H1 (cell line): ENCODE results near the gene TACC2. TPM values are rescaled to one million over a fixed set of nuclear protein-coding genes. Genes with fewer than 3 reads are reported as not detected.

ENCODE experiments used
- CTCF ChIA-PET: fragments of 300-600 bp; sonication (Branson Sonifier 250); formaldehyde crosslinking; loops from one replicate; lab custom pipeline; 2021; ENCODE audit not compliant: partially characterized antibody; lab: Charles Lee
- POLR2A ChIA-PET: fragments of 300-600 bp; sonication (Branson Sonifier 250); formaldehyde crosslinking; loops from one replicate; lab custom pipeline; 2021; ENCODE audit warnings: inconsistent platforms; ENCODE audit not compliant: partially characterized antibody; lab: Charles Lee
- DNase-seq, 2 experiments: peaks; one replicate each; pipeline versions ENCODE4 v3.0.0 to v3.0.0-alpha.2; 2010 to 2022; ENCODE audit warnings: low spot score in 2 of 2, low read depth in 1 of 2, mixed read lengths in 1 of 2
- FAIRE-seq: peaks from 2 replicates; lab custom pipeline; 2011; peaks lifted over from hg19 to GRCh38; lab: Jason Lieb, UNC
- H2AFZ ChIP-seq: 2 replicates; pipeline ENCODE4 v1.8.1; 2012; ENCODE audit warnings: low read length, inconsistent platforms
- H2AK5ac ChIP-seq: 2 replicates; pipeline ENCODE4 v1.6.1; 2013; ENCODE audit warnings: low read depth, low read length
- H2BK120ac ChIP-seq: replicated peaks from 2 replicates; pipeline ENCODE3; 2013; ENCODE audit warnings: low read depth, low read length, inconsistent platforms
- H2BK12ac ChIP-seq: 2 replicates; pipeline ENCODE4 v1.6.1; 2013; ENCODE audit warnings: low read depth, low read length
- H2BK15ac ChIP-seq: 2 replicates; pipeline ENCODE4 v1.6.1; 2013; ENCODE audit warnings: low read length
- H2BK20ac ChIP-seq: 2 replicates; pipeline ENCODE4 v1.6.1; 2013; ENCODE audit warnings: low read length
- H2BK5ac ChIP-seq: 2 replicates; pipeline ENCODE4 v1.6.1; 2013; ENCODE audit warnings: low read depth, low read length
- H3K14ac ChIP-seq: 2 replicates; pipeline ENCODE4 v1.6.1; 2013; ENCODE audit warnings: inconsistent platforms; ENCODE audit not compliant: insufficient read length
- H3K18ac ChIP-seq: 2 replicates; pipeline ENCODE4 v1.6.1; 2013; ENCODE audit warnings: low read length; ENCODE audit errors: extremely low read depth
- H3K23ac ChIP-seq: 2 replicates; pipeline ENCODE4 v1.6.1; 2013; ENCODE audit warnings: inconsistent platforms; ENCODE audit not compliant: insufficient read length
- H3K23me2 ChIP-seq: 2 replicates; pipeline ENCODE4 v1.6.1; 2013; ENCODE audit warnings: low read depth, low read length
- H3K27ac ChIP-seq: 2 replicates; pipeline ENCODE4 v1.6.1; 2011; ENCODE audit warnings: low read depth, low read length, inconsistent platforms
- H3K27me3 ChIP-seq, 4 experiments: replicated peaks in 1 of 4; 1 replicate in 1 of 4; 2 replicates in 3 of 4; pipeline versions ENCODE4 v1.6.1 to v1.8.1; 2011 to 2013; ENCODE audit warnings: low read length in 3 of 4, mild to moderate bottlenecking in 3 of 4, inconsistent platforms in 2 of 4, mixed read lengths in 2 of 4, moderate library complexity in 1 of 4; ENCODE audit not compliant: control insufficient read depth in 3 of 4, insufficient read depth in 3 of 4; ENCODE audit errors: extremely low read depth in 1 of 4
- H3K36me3 ChIP-seq, 4 experiments: 2 replicates each; pipeline versions ENCODE4 v1.6.1 to v1.8.1; 2011 to 2013; ENCODE audit warnings: mild to moderate bottlenecking in 4 of 4, low read length in 3 of 4, moderate library complexity in 2 of 4, control low read depth in 1 of 4, inconsistent platforms in 1 of 4; ENCODE audit not compliant: insufficient read depth in 4 of 4, control insufficient read depth in 2 of 4
- H3K4ac ChIP-seq: replicated peaks from 2 replicates; pipeline ENCODE3; 2013; ENCODE audit warnings: low read length, low read depth, mixed read lengths, inconsistent platforms; ENCODE audit not compliant: insufficient read length
- H3K4me1 ChIP-seq, 4 experiments: replicated peaks in 1 of 4; 1 replicate in 1 of 4; 2 replicates in 3 of 4; pipeline versions ENCODE4 v1.6.1 to v1.8.1; 2011 to 2013; ENCODE audit warnings: low read length in 3 of 4, inconsistent platforms in 2 of 4, mixed read lengths in 1 of 4; ENCODE audit not compliant: insufficient read depth in 4 of 4, control insufficient read depth in 3 of 4
- H3K4me2 ChIP-seq, 2 experiments: 2 replicates each; pipeline versions ENCODE4 v1.6.1 to v1.8.1; 2011 to 2013; ENCODE audit warnings: low read depth in 2 of 2, low read length in 2 of 2, control low read depth in 1 of 2, inconsistent platforms in 1 of 2, mild to moderate bottlenecking in 1 of 2; ENCODE audit not compliant: insufficient read depth in 1 of 2
- H3K4me3 ChIP-seq, 4 experiments: fragments of 200-600, 300-600 bp in 1 of 4; sonication (generic), shearing (Covaris generic), sonication (Bioruptor Twin) in 1 of 4; 2 replicates each; pipeline versions ENCODE4 v1.5.1 to v1.8.1; 2011 to 2016; ENCODE audit warnings: low read length in 4 of 4, low read depth in 3 of 4, control low read depth in 2 of 4, inconsistent platforms in 2 of 4, mild to moderate bottlenecking in 2 of 4, mixed read lengths in 1 of 4, moderate library complexity in 1 of 4; ENCODE audit not compliant: insufficient read depth in 2 of 4; ENCODE audit errors: extremely low read depth in 1 of 4
- H3K56ac ChIP-seq: replicated peaks from 2 replicates; pipeline ENCODE3; 2013; ENCODE audit warnings: low read depth, mild to moderate bottlenecking, mixed read lengths, low read length, inconsistent platforms; ENCODE audit not compliant: insufficient read length
- H3K79me1 ChIP-seq: 2 replicates; pipeline ENCODE4 v1.6.1; 2013; ENCODE audit warnings: low read depth, low read length, control low read depth
- H3K79me2 ChIP-seq, 2 experiments: 2 replicates each; pipeline versions ENCODE4 v1.6.1 to v1.8.1; 2012 to 2013; ENCODE audit warnings: low read length in 2 of 2, mild to moderate bottlenecking in 2 of 2, inconsistent platforms in 1 of 2; ENCODE audit not compliant: insufficient read depth in 2 of 2, control insufficient read depth in 1 of 2
- H3K9ac ChIP-seq, 4 experiments: replicated peaks in 1 of 4; 1 replicate in 1 of 4; 2 replicates in 3 of 4; pipeline versions ENCODE4 v1.6.1 to v1.8.1; 2011 to 2013; ENCODE audit warnings: low read depth in 3 of 4, low read length in 3 of 4, control low read depth in 2 of 4, mild to moderate bottlenecking in 2 of 4, moderate library complexity in 2 of 4, inconsistent platforms in 1 of 4; ENCODE audit errors: extremely low read depth in 1 of 4
- H3K9me3 ChIP-seq, 2 experiments: 2 replicates each; pipeline versions ENCODE4 v1.6.1 to v1.8.1; 2012 to 2013; ENCODE audit warnings: mild to moderate bottlenecking in 2 of 2, moderate library complexity in 2 of 2, control low read depth in 1 of 2, inconsistent platforms in 1 of 2, low read depth in 1 of 2, low read length in 1 of 2, mixed read lengths in 1 of 2; ENCODE audit not compliant: insufficient read depth in 2 of 2
- H4K20me1 ChIP-seq, 2 experiments: replicated peaks in 1 of 2; 2 replicates each; pipeline versions ENCODE3 to v1.8.1; 2011 to 2013; ENCODE audit warnings: inconsistent platforms in 2 of 2, low read length in 2 of 2, mild to moderate bottlenecking in 1 of 2; ENCODE audit not compliant: insufficient read depth in 2 of 2, control insufficient read depth in 1 of 2
- H4K5ac ChIP-seq: 2 replicates; pipeline ENCODE4 v1.6.1; 2013; ENCODE audit warnings: low read length, low read depth, mixed read lengths, inconsistent platforms; ENCODE audit not compliant: insufficient read length
- H4K8ac ChIP-seq: 2 replicates; pipeline ENCODE4 v1.8.0; 2013; ENCODE audit warnings: mild to moderate bottlenecking, moderate library complexity, low read length, inconsistent platforms; ENCODE audit not compliant: insufficient read depth; ENCODE audit errors: extremely low read depth
- H4K91ac ChIP-seq: replicated peaks from 2 replicates; pipeline ENCODE3; 2013; ENCODE audit warnings: low read length, mixed read lengths, inconsistent platforms; ENCODE audit not compliant: insufficient read length
- EP300 ChIP-seq, 2 experiments: IDR thresholded peaks; 1 replicate in 1 of 2; 2 replicates in 1 of 2; pipeline ENCODE4 v1.6.1; 2011 to 2012; ENCODE audit warnings: low read depth in 2 of 2, low read length in 2 of 2, mild to moderate bottlenecking in 2 of 2, borderline replicate concordance in 1 of 2, inconsistent platforms in 1 of 2, moderate library complexity in 1 of 2
- KDM1A ChIP-seq: fragments of 200-600, 300-600 bp; sonication (generic); IDR thresholded peaks from 2 replicates; pipeline ENCODE4 v1.7.1; 2016; ENCODE audit warnings: mild to moderate bottlenecking, low read length, borderline replicate concordance
- KDM5A ChIP-seq: fragments of 200-600 bp; IDR thresholded peaks from 2 replicates; pipeline ENCODE4 v1.7.1; 2012; ENCODE audit warnings: mild to moderate bottlenecking, low read length, inconsistent platforms, mixed read lengths
- POLR2A ChIP-seq, 2 experiments: IDR thresholded peaks; 1 replicate in 1 of 2; 2 replicates in 1 of 2; pipeline ENCODE4 v1.6.1; 2011; ENCODE audit warnings: low read depth in 2 of 2, low read length in 2 of 2, mild to moderate bottlenecking in 2 of 2; ENCODE audit errors: control extremely low read depth in 1 of 2
- RXRA ChIP-seq: IDR thresholded peaks from 2 replicates; pipeline ENCODE4 v1.6.1; 2011; ENCODE audit warnings: low read depth, mild to moderate bottlenecking, low read length, moderate library complexity; ENCODE audit not compliant: insufficient read depth
- SAP30 ChIP-seq: fragments of 300-600 bp; sonication (generic); IDR thresholded peaks from 2 replicates; pipeline ENCODE4 v1.7.1; 2012; ENCODE audit warnings: low read length, moderate library complexity, mild to moderate bottlenecking, inconsistent platforms; ENCODE audit not compliant: insufficient read depth, insufficient replicate concordance
- SRF ChIP-seq: IDR thresholded peaks from 2 replicates; pipeline ENCODE4 v1.6.1; 2011; ENCODE audit warnings: mild to moderate bottlenecking, low read depth, low read length, moderate library complexity
- TBP ChIP-seq: IDR thresholded peaks from 2 replicates; pipeline ENCODE4 v1.6.1; 2011; ENCODE audit warnings: low read depth, low read length, improper control_type of control experiment
- YY1 ChIP-seq: IDR thresholded peaks from 2 replicates; pipeline ENCODE4 v1.6.1; 2011; ENCODE audit warnings: low read depth, mild to moderate bottlenecking, low read length
- WGBS, 2 experiments: shearing (Covaris generic) in 1 of 2; methylation state at CpG; one replicate each; pipeline versions ENCODE4 v1.1.6 to v1.1.7; 2013 to 2015; ENCODE audit warnings: low lambda C conversion rate in 2 of 2, mixed read lengths in 2 of 2, inconsistent platforms in 1 of 2, low coverage in 1 of 2, missing lambda C conversion rate in 1 of 2; ENCODE audit not compliant: insufficient replicate concordance in 2 of 2, insufficient coverage in 1 of 2, insufficient read length in 1 of 2; ENCODE audit errors: extremely low coverage in 1 of 2, missing lambda C conversion rate in 1 of 2; 5-methylcytosine and 5-hydroxymethylcytosine counted together
- polyA plus RNA-seq, 7 experiments: library from polyadenylated mRNA; depleted of rRNA in 3 of 7; stranded (reverse) in 5 of 7; unstranded in 2 of 7; fragments of >200 nt in 5 of 7; fragments of 200-250 nt in 2 of 7; gene quantifications; 1 replicate in 5 of 7; 2 replicates in 1 of 7; 4 replicates in 1 of 7; pipeline versions ENCODE4 v1.2.1 to v1.2.3, GENCODE V29; 2011 to 2013; ENCODE audit warnings: missing spikeins in 2 of 7, mixed read lengths in 2 of 7
- total RNA-seq: library from RNA; stranded (reverse); fragmentation: NEBNext Ultra II Directional; extraction: Animal tissue kit (Norgen Biotek cat#: 25700); gene quantifications from 2 replicates; pipeline ENCODE4 v1.2.1, GENCODE V29; 2021

The TACC2 gene
- total and polyA plus RNA-seq, 2 of the 8 experiments (the other 6 are each of a cell fraction or from before 2014, with no cell fraction given): 21.2 to 46.6 TPM

GRCh38 chr10:122007415-122007814 is 18.5 kb downstream of the TACC2 start:
- no peaks in the 10 kb centered on the region for H3K79me2 ChIP-seq
- no peak overlapping the region for H3K23ac ChIP-seq
- H4K8ac ChIP-seq: no peak overlapping the region
- no peak overlapping the region for H2BK120ac ChIP-seq
- H3K9me3 ChIP-seq: no peaks in the 10 kb centered on the region
- H3K56ac ChIP-seq: no peak overlapping the region
- H4K20me1 ChIP-seq: no peaks in the 10 kb centered on the region
- FAIRE-seq: no peak
- H2BK20ac ChIP-seq: no peak overlapping the region
- H3K4me1 ChIP-seq: no peaks in the 10 kb centered on the region
- ChIA-PET POLR2A (no interaction called here), CTCF (no interaction called here)
- H3K27me3 ChIP-seq: no peaks in the 10 kb centered on the region
- H4K91ac ChIP-seq: no peak overlapping the region
- no peaks in the 10 kb centered on the region for H3K23me2 ChIP-seq
- H3K18ac ChIP-seq: no peak overlapping the region
- no peak overlapping the region for H2BK5ac ChIP-seq
- H2AK5ac ChIP-seq: no peak overlapping the region
- H2BK15ac ChIP-seq: no peak overlapping the region
- DNase-seq: no peak
- no peak overlapping the region for H3K4ac ChIP-seq
- H3K27ac ChIP-seq: no peak overlapping the region
- H3K4me3 ChIP-seq: no peak overlapping the region
- no peak overlapping the region for H3K9ac ChIP-seq
- no peak overlapping the region for H4K5ac ChIP-seq
- H3K4me2 ChIP-seq: no peak overlapping the region
- H3K14ac ChIP-seq: no peak overlapping the region
- no peaks in the 10 kb centered on the region for H3K79me1 ChIP-seq
- no peaks in the 10 kb centered on the region for H3K36me3 ChIP-seq
- 73% methylated on average over 3 of the region's 3 CpGs; no CpG with 5 or more reads in 1 of the 2 experiments for WGBS, 2 experiments
- no peak overlapping the region for H2BK12ac ChIP-seq
- no peak overlapping the region for H2AFZ ChIP-seq
- no peak for TF ChIP-seq SRF
- TF ChIP-seq YY1: no peak
- TF ChIP-seq KDM5A: no peak
- TF ChIP-seq POLR2A (IDR thresholded peaks at IDR 0.05; ENCODE audit: control extremely low read depth in 1 of 2, low read depth in 2 of 2, low read length in 2 of 2): no peak
- no peak for TF ChIP-seq EP300 (IDR thresholded peaks at IDR 0.05; ENCODE audit: borderline replicate concordance in 1 of 2, low read depth in 2 of 2, low read length in 2 of 2)
- no peak for TF ChIP-seq SAP30
- TF ChIP-seq RXRA: no peak
- TF ChIP-seq KDM1A: no peak
- no peak for TF ChIP-seq TBP
